PC-3 (cell line): ENCODE results near the gene GPRIN1.

Source experiments
- CTCF ChIP-seq: fragments of 300-600 bp; sonication (generic); conservative IDR thresholded peaks from 2 replicates; pipeline ENCODE4 v1.5.1; 2017; ENCODE audit warnings: antibody characterized with exemption, low read depth, mild to moderate bottlenecking, low read length
- EZH2 ChIP-seq: fragments of 300-600 bp; sonication (generic); IDR thresholded peaks from one replicate; pipeline ENCODE4 v1.6.1; 2017; ENCODE audit warnings: antibody characterized with exemption, mild to moderate bottlenecking, low read length; ENCODE audit not compliant: unreplicated experiment

DNA sequence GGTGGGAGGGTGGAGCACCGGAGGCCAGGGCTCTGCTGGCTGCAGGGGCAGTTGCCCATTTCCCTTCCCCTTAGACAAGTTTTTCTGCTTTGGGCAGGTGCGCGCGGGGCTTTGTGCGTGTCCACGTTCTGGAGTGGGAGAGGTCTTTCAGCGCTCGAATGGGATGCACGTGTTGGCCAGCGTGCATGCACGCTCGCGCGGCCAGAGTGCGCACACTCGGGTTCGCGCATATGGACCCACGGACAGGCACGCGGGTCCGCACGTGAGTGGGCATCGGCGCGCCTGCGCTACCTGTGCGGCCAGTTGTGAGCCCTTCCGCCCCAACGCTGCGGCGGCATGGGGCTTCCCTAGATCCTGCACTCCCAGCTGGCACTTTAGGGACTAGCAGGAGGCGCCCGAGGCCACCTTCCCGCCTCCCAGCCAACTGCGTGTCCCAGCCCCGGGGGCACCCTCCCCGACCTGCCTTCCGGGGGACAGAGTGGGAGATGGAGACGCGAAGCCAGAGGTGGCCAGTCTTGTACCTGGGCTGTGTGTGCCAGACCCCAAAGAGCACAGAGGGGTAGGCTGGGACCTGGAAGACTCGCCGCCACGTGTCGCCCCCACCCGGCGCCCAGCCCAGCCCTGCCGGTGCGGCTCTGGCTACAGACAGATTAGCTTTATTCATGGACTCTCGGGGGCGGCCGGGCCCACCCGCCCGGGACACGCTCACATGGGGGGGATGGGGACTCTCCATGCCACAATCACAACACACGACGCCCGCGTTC lies 9.8 kb upstream of the GPRIN1 start:
- TF ChIP-seq CTCF: no peak
- no peak for TF ChIP-seq EZH2
